Endometrium (tissue), 2 donors: ENCODE measurements around the gene RECK.
"Not testable (repeated sequence)": the region's sequence is repeated elsewhere in the genome, so short reads cannot be mapped to it uniquely, and the experiment has no call there.

Source experiments
- FAIRE-seq: peaks from 2 replicates; lab custom pipeline; 2012; peaks lifted over from hg19 to GRCh38; lab: Jason Lieb, UNC
- donor health status: control.
- donor health status: control.

The RECK gene

DNA sequence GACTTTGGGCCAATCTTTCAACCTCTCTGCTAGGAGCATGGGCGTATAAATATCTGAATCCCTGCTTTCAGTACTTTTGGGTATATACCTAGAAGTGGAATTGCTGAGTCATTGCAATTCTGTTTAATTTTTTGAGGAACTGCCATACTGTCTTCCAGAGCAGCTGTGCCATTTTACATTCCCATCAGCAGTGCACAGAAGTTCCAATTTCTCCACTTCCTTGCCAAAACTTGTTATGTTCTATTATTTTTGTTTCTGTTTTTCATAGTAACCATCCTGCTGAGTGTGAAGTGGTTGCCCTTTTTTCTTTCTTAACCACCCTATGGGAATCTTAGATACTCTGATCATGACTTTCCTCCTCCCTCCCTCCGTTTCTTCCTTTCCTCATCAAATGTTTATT is 121.4 kb downstream of the RECK start:
- FAIRE-seq, result no peak

DNA sequence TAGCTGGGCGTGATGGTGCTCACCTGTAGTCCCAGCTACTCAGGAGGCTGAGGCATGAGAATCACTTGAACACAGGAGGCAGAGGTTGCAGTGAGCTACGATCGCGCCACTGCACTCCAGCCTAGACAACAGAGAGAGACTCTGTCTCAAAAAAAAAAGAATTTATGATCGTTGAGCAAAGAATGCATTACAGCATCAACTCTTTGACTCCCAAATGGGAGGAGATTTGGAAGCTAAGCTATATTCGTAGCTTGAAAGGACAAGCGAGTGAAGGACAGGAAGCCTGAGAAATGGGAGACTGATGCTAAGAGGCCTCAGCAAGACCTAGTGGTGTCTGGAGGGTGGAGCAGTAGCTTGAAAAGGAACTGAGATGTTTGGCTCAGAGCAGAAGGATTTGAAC is 122.2 kb downstream of the RECK start:
- FAIRE-seq, result no peak

DNA sequence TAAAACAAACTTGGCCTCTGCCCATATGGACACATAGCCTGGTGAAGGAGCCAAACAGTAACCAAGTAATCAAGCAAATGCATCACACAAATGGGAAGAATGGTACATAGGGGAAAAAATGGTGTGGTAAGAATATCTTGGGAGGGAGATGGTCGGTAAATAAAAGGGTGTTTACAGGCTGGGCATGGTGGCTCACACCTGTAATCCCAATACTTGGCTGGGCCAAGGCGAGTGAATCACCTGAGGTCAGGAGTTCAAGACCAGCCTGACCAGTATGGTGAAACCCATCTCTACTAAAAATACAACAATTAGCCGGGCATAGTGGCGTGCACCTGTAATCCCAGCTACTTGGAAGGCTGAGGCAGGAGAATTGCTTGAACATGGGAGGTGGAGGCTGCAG is 122.8 kb downstream of the RECK start:
- FAIRE-seq, result not testable (repeated sequence)

DNA sequence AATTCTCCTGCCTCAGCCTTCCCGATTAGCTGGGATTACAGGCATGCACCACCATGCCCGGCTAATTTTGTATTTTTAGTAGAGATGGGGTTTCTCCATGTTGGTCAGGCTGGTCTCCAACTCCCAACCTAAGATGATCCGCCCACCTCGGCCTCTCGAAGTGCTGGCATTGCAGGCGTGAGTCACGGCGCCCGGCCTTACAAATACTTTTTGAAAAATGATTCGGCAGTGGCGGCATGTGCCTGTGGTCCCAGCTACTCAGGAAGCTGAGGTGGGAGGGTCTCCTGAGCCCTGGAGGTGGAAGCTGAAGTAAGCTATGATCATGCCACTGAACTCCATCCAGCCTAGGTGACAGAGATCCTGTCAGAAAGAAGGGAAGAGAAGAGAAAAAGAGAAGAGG is 123.4 kb downstream of the RECK start:
- FAIRE-seq, result not testable (repeated sequence)

DNA sequence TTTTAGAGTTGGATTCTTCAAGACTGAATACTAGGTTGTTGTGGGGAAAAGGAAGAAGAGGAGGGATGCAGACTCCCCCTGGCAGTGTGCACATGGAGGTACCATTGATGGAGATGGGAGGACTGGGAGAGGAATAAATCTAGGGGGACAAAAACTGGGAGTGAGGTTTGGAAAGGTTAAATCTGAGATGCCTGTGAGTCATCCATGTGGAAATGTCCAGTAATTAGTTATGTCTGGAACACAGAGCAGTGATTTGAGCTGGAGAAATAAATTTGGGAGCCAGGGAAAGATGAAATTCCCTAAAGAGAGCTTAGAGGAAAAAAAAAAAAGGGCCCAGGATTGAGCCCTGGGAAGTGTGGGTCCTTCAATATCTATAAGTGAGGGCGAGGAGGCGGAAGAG is 124.5 kb downstream of the RECK start:
- FAIRE-seq, result no peak

DNA sequence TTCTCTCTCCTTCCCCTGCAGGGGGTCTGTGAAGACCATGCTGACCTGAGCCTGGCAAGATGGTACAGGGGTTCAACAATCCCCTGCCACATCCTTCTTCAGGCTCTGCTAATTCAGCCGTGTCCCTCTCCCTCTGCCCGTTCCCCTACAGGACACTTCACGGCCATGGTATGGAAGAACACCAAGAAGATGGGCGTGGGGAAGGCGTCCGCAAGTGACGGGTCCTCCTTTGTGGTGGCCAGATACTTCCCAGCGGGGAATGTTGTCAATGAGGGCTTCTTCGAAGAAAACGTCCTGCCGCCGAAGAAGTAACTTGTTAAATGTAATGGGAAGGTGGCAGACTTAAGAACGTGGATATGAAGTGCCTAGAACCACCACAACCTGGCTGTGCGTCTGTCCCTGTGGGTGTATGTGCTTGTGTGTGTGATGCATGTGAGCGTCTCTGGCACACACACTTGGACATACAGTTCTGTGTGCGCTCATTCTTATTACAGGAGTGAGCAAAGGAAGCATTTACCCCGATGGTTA is 125.6 kb downstream of the RECK start:
- no peak for FAIRE-seq

- no peak for FAIRE-seq
These were observed 126.5 kb downstream of the RECK start for GRCh38 chr9:36163049-36163785.

- FAIRE-seq, result no peak
These were observed 127.1 kb downstream of the RECK start for GRCh38 chr9:36163786-36164170.

GRCh38 chr9:36164372-36164771 is 127.7 kb downstream of the RECK start:
- FAIRE-seq, result no peak

GRCh38 chr9:36164989-36165388 is 128.3 kb downstream of the RECK start:
- FAIRE-seq, result no peak

GRCh38 chr9:36165826-36166167 is 129.1 kb downstream of the RECK start:
- no peak for FAIRE-seq

- FAIRE-seq, result no peak
These were observed 129.6 kb downstream of the RECK start for GRCh38 chr9:36166168-36166927.

- FAIRE-seq, result no peak
These were observed 132.5 kb downstream of the RECK start, which contains the start of gene CCIN for GRCh38 chr9:36169166-36169565. CCIN (plus strand) TSS chr9:36169388; CDS start chr9:36169503, 115 bp downstream.

GRCh38 chr9:36169708-36170107 is 133.0 kb downstream of the RECK start:
- FAIRE-seq, result no peak

DNA sequence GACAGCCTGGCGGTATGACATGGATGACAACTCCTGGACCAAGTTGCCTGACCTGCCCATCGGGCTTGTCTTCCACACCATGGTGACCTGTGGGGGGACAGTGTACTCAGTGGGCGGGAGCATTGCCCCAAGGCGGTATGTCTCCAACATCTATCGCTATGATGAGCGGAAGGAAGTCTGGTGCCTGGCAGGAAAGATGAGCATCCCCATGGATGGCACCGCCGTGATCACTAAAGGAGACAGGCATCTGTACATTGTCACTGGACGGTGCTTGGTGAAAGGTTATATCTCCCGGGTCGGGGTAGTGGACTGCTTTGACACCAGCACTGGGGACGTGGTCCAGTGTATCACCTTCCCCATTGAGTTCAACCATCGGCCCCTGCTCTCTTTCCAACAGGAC is 133.8 kb downstream of the RECK start:
- no peak for FAIRE-seq

GRCh38 chr9:36173861-36174260 is 137.1 kb downstream of the RECK start:
- FAIRE-seq, result no peak
